ENCODE data around the gene WDR41. TPM values are rescaled to one million over a fixed set of nuclear protein-coding genes. Genes with fewer than 3 reads are reported as not detected.

The WDR41 gene
- total RNA-seq, 1 experiment from 2014 or later, result 35.4 TPM

- no peaks in the 10 kb centered on the region for H3K36me3 Mint-ChIP-seq (ENCODE audit: insufficient read depth, unreplicated experiment)
- TF ChIP-seq CTCF (IDR thresholded peaks at IDR 0.05; ENCODE audit: unreplicated experiment), result no peak
Observed at GRCh38 chr5:77418601-77419581, 73.2 kb downstream of the WDR41 start.

GRCh38 chr5:77418162-77418561 lies 74.0 kb downstream of the WDR41 start:
- H3K9me3 Mint-ChIP-seq (ENCODE audit: low read depth, unreplicated experiment), result no peaks in the 10 kb centered on the region
- no peak overlapping the region for H3K27ac Mint-ChIP-seq (ENCODE audit: unreplicated experiment)
- no TSS peak for BruUV-seq (replicated peaks)

More at GRCh38 chr5:77418601-77419581, 73.2 kb downstream of the WDR41 start:
- no TSS peak for BruUV-seq (replicated peaks)
- CTCF ChIA-PET, result no interaction called here
- DNase-seq, result no peak
- no peaks in the 10 kb centered on the region for H3K4me1 Mint-ChIP-seq (ENCODE audit: low read depth, unreplicated experiment)
- no peaks in the 10 kb centered on the region for H3K9me3 Mint-ChIP-seq (ENCODE audit: low read depth, unreplicated experiment)
- H3K4me3 Mint-ChIP-seq (ENCODE audit: low read depth, unreplicated experiment), result no peak overlapping the region
- H3K27ac Mint-ChIP-seq (ENCODE audit: unreplicated experiment), result no peak overlapping the region
- intact Hi-C loops (cut with micrococcal nuclease; ENCODE audit: unreplicated experiment), result no loop called here
- no peaks in the 10 kb centered on the region for H3K27me3 Mint-ChIP-seq (ENCODE audit: unreplicated experiment)

GRCh38 chr5:77413049-77413448 lies 79.1 kb downstream of the WDR41 start:
- no peak for DNase-seq
- CTCF ChIA-PET, result no interaction called here
- no TSS peak for BruUV-seq (replicated peaks)
- Mint-ChIP-seq H3K36me3 (ENCODE audit: insufficient read depth, unreplicated experiment) (no peaks in the 10 kb centered on the region), H3K4me3 (ENCODE audit: low read depth, unreplicated experiment) (no peak overlapping the region), H3K9me3 (ENCODE audit: low read depth, unreplicated experiment) (no peaks in the 10 kb centered on the region), H3K4me1 (ENCODE audit: low read depth, unreplicated experiment) (no peaks in the 10 kb centered on the region), H3K27me3 (ENCODE audit: unreplicated experiment) (peaks cover 7% of the 10 kb centered on the region), H3K27ac (ENCODE audit: unreplicated experiment) (no peak overlapping the region)
- intact Hi-C loops (cut with micrococcal nuclease; ENCODE audit: unreplicated experiment), result no loop called here
- no peak for TF ChIP-seq CTCF (IDR thresholded peaks at IDR 0.05; ENCODE audit: unreplicated experiment)

More at GRCh38 chr5:77418162-77418561, 74.0 kb downstream of the WDR41 start:
- Mint-ChIP-seq H3K27me3 (ENCODE audit: unreplicated experiment) (no peaks in the 10 kb centered on the region), H3K4me3 (ENCODE audit: low read depth, unreplicated experiment) (no peak overlapping the region), H3K4me1 (ENCODE audit: low read depth, unreplicated experiment) (no peaks in the 10 kb centered on the region), H3K36me3 (ENCODE audit: insufficient read depth, unreplicated experiment) (no peaks in the 10 kb centered on the region)
- CTCF ChIA-PET, result no interaction called here
- no peak for TF ChIP-seq CTCF (IDR thresholded peaks at IDR 0.05; ENCODE audit: unreplicated experiment)
- intact Hi-C loops (cut with micrococcal nuclease; ENCODE audit: unreplicated experiment), result no loop called here
- no peak for DNase-seq

GRCh38 chr5:77409870-77410621 lies 82.1 kb downstream of the WDR41 start:
- BruUV-seq (replicated peaks), result no TSS peak
- CTCF ChIA-PET, result no interaction called here
- intact Hi-C loops (cut with micrococcal nuclease; ENCODE audit: unreplicated experiment), result no loop called here

More at GRCh38 chr5:77409870-77410621, 82.1 kb downstream of the WDR41 start:
- Mint-ChIP-seq H3K27ac (ENCODE audit: unreplicated experiment) (no peak overlapping the region), H3K9me3 (ENCODE audit: low read depth, unreplicated experiment) (no peaks in the 10 kb centered on the region), H3K36me3 (ENCODE audit: insufficient read depth, unreplicated experiment) (no peaks in the 10 kb centered on the region), H3K27me3 (ENCODE audit: unreplicated experiment) (peaks cover 20% of the 10 kb centered on the region), H3K4me1 (ENCODE audit: low read depth, unreplicated experiment) (no peaks in the 10 kb centered on the region), H3K4me3 (ENCODE audit: low read depth, unreplicated experiment) (no peak overlapping the region)
- no peak for TF ChIP-seq CTCF (IDR thresholded peaks at IDR 0.05; ENCODE audit: unreplicated experiment)
- no peak for DNase-seq

Data from Calu3 (cell line).